NT2/D1 (cell line): ENCODE measurements around the gene SNX18.

Experiments
- SUZ12 ChIP-seq: IDR thresholded peaks from 2 replicates; pipeline ENCODE4 v1.6.1; 2011; ENCODE audit not compliant: insufficient read length, insufficient read depth; ENCODE audit errors: extremely low read depth
- YY1 ChIP-seq: IDR thresholded peaks from 2 replicates; pipeline ENCODE4 v1.6.1; 2011; ENCODE audit not compliant: insufficient read length, insufficient read depth
- ZNF274 ChIP-seq: IDR thresholded peaks from 2 replicates; pipeline ENCODE4 v1.6.1; 2011; ENCODE audit warnings: mild to moderate bottlenecking, low read depth, low read length

DNA sequence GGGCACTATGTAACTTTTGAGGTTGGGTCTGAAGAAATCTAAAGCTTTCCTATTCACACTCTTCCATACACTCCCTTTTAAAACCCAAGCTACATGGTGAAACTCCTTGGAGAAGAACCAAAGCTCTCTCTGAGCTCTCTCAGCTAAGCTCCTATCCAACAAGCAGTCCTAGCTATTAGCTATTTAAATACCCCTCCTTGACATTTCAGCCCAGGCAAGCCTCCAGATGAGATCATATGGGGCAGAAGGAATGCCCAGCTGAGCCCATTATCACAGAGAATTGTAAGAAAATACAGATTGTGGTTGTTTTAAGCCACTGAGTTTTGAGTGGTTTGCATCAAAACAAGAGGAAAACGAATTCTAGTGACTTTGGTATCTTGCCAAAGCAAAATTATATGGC is 46.9 kb upstream of the SNX18 start:
- no peak for TF ChIP-seq ZNF274
- no peak for TF ChIP-seq YY1
- no peak for TF ChIP-seq SUZ12
